Endodermal cell (in vitro differentiated cells): Measurements from ENCODE around the gene AKR1B1. TPM values are rescaled to one million over a fixed set of nuclear protein-coding genes. Genes with fewer than 3 reads are reported as not detected.

ENCODE experiments used
- DNase-seq: peaks from one replicate; pipeline ENCODE4 v3.0.0-alpha.2; 2017
- H3K27ac ChIP-seq: 2 replicates; pipeline ENCODE4 v1.5.1; 2013; ENCODE audit warnings: mild to moderate bottlenecking, low read depth, low read length, moderate library complexity
- H3K27me3 ChIP-seq: 2 replicates; pipeline ENCODE4 v1.6.1; 2013; ENCODE audit warnings: mild to moderate bottlenecking, low read length, moderate library complexity; ENCODE audit not compliant: insufficient read depth, control insufficient read depth, poor library complexity, severe bottlenecking
- H3K36me3 ChIP-seq: 2 replicates; pipeline ENCODE4 v1.7.0; 2013; ENCODE audit warnings: mild to moderate bottlenecking, low read length, moderate library complexity; ENCODE audit not compliant: control insufficient read depth, insufficient read depth
- H3K4me1 ChIP-seq: one replicate; pipeline ENCODE4 v1.7.0; 2013; ENCODE audit warnings: low read length; ENCODE audit not compliant: control insufficient read depth, insufficient read depth
- H3K4me3 ChIP-seq: 2 replicates; pipeline ENCODE4 v1.5.1; 2013; ENCODE audit warnings: mild to moderate bottlenecking, low read length, moderate library complexity
- H3K9ac ChIP-seq: 2 replicates; pipeline ENCODE4 v1.6.1; 2013; ENCODE audit warnings: mild to moderate bottlenecking, low read length, moderate library complexity; ENCODE audit not compliant: poor library complexity, severe bottlenecking; ENCODE audit errors: extremely low read depth
- H3K9me3 ChIP-seq: 2 replicates; pipeline ENCODE4 v1.6.1; 2013; ENCODE audit warnings: mild to moderate bottlenecking, low read length, moderate library complexity; ENCODE audit not compliant: control insufficient read depth
- H3K27ac Mint-ChIP-seq: 2 replicates; pipeline ENCODE4 v1.8.0; 2020; ENCODE audit warnings: mixed read lengths
- H3K27me3 Mint-ChIP-seq: 2 replicates; pipeline ENCODE4 v1.8.0; 2021; ENCODE audit warnings: mild to moderate bottlenecking, mixed read lengths; ENCODE audit not compliant: insufficient read depth
- H3K36me3 Mint-ChIP-seq: 2 replicates; pipeline ENCODE4 v1.8.0; 2020; ENCODE audit warnings: low read depth, mixed read lengths
- H3K4me1 Mint-ChIP-seq: 2 replicates; pipeline ENCODE4 v1.8.0; 2020; ENCODE audit warnings: mixed read lengths
- H3K4me3 Mint-ChIP-seq: 2 replicates; pipeline ENCODE4 v1.8.0; 2020; ENCODE audit warnings: mild to moderate bottlenecking, moderate library complexity, mixed read lengths
- H3K9me3 Mint-ChIP-seq: 2 replicates; pipeline ENCODE4 v1.8.0; 2020; ENCODE audit warnings: mild to moderate bottlenecking, mixed read lengths
- WGBS, 2 experiments: methylation state at CpG; one replicate each; pipeline versions ENCODE4 v1.1.5 to v1.1.7; 2013; ENCODE audit warnings: missing lambda C conversion rate in 2 of 2, mixed read lengths in 1 of 2; ENCODE audit not compliant: insufficient coverage in 1 of 2, insufficient read length in 1 of 2; 5-methylcytosine and 5-hydroxymethylcytosine counted together
- total RNA-seq, 2 donors: library from RNA; stranded (reverse); fragmentation: NEBNext Ultra II Directional in 1 of 2; extraction: Animal tissue kit (Norgen Biotek cat#: 25700) in 1 of 2; gene quantifications; 2 replicates in 1 of 2; 3 replicates in 1 of 2; pipeline ENCODE4 v1.2.1, GENCODE V29; 2021
- TF ChIP-seq, protein P1 (sequence below): fragments of 200-600 bp; sonication (generic); conservative IDR thresholded peaks from 2 replicates; pipeline ENCODE4 v1.5.0; 2021; ENCODE audit warnings: antibody characterized with exemption, mild to moderate bottlenecking

The AKR1B1 gene
- total RNA-seq, 2 donors from 2014 or later = 152 to 216 TPM

DNA sequence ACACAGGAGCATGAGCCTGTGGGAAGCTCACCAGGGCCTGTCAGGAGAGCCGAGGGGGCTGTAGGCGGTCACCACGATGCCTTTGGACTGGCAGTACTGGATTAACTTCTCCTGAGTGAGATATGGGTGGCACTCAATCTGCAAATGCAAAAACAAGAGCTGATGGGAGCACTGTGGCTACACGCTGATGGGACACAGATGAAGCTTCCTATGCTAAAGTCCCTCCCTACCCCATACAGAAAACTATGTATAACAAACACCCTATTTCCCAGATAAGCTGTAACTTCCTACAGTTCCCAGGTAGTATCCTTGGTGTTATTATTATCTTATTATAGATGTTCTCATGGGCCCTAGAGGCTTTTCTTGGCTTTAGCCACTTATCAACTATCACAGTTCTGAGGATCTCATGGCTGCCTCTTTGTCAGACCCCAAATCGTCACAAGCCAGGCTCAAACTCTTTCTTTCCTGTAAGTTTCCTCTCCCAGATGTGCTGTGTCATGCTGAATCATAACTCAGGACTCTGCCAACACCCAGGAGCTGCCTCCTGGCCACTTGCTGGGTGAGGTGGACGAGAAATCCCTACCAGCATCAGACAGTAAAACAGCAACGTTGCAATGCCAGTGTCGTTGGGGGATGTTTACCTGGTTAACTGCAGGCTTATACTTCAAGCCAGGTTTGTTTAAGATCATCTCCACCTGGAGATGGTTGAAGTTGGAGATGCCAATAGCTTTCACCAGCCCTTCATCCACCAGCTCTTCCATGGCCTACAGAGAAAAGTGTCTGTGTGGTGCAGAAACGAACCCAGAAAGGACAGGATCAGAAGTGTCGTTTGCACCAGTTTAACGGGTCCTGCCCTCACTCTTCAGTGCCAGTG, 10.3 kb downstream of the AKR1B1 start:
- 91 to 92% methylated on average over 11 of the region's 11 CpGs for WGBS, 2 experiments
- H3K4me3 ChIP-seq = no peak overlapping the region
- H3K4me3 Mint-ChIP-seq = no peak overlapping the region
- peaks cover 80% of the 10 kb centered on the region for H3K36me3 Mint-ChIP-seq
- no peaks in the 10 kb centered on the region for H3K9me3 Mint-ChIP-seq
- H3K9ac ChIP-seq = no peak overlapping the region
- H3K27me3 Mint-ChIP-seq = no peaks in the 10 kb centered on the region
- TF ChIP-seq, protein P1, sequence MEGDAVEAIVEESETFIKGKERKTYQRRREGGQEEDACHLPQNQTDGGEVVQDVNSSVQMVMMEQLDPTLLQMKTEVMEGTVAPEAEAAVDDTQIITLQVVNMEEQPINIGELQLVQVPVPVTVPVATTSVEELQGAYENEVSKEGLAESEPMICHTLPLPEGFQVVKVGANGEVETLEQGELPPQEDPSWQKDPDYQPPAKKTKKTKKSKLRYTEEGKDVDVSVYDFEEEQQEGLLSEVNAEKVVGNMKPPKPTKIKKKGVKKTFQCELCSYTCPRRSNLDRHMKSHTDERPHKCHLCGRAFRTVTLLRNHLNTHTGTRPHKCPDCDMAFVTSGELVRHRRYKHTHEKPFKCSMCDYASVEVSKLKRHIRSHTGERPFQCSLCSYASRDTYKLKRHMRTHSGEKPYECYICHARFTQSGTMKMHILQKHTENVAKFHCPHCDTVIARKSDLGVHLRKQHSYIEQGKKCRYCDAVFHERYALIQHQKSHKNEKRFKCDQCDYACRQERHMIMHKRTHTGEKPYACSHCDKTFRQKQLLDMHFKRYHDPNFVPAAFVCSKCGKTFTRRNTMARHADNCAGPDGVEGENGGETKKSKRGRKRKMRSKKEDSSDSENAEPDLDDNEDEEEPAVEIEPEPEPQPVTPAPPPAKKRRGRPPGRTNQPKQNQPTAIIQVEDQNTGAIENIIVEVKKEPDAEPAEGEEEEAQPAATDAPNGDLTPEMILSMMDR = no peak
- no peaks in the 10 kb centered on the region for H3K9me3 ChIP-seq
- H3K27ac Mint-ChIP-seq = no peak overlapping the region
- H3K4me1 Mint-ChIP-seq = peaks cover 15% of the 10 kb centered on the region
- H3K4me1 ChIP-seq = no peaks in the 10 kb centered on the region
- DNase-seq = no peak
- H3K27ac ChIP-seq = no peak overlapping the region
- H3K27me3 ChIP-seq = no peaks in the 10 kb centered on the region
- H3K36me3 ChIP-seq = peaks cover 94% of the 10 kb centered on the region

DNA sequence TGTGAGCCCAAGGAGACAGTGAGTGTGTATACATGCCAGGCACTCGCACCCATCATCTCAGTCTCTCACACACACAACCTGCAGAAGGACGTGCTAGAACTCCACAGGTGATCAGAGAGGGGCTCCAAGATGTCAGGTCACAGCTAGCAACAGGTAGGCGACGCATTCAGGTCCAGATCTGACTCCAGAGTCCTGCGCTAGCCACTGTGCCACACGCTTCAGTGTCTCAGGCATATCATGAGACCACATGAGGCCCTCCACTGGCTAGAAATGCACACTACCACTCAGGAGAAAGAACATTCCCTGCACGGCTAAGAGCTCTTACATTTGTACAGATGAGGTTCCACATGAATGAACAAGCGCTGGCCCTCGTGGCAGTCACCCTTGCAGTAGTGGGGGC, 11.5 kb downstream of the AKR1B1 start:
- no peak overlapping the region for H3K27ac ChIP-seq

DNA sequence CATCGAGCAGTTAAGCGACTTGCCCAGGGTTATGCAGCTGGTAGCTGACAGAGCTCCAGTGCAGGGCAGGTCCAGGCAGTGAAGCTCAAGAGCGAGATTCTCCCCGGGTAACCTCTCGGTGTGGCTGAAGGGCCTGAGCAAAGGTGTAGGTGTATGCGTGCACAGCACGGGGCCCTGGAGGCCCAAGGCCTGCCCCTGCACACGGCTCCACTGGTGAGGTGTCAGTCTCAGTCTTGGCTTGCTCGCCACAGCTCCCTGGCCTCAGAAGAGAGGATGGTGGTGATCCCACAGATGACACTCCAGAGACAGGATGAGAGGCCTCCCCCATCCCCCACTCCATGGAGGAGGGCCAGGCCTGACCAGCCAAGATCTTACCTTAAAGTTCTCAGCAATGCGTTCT, 12.0 kb downstream of the AKR1B1 start:
- DNase-seq = no peak
- 93 to 95% methylated on average over 9 to 10 of the region's 10 CpGs for WGBS, 2 experiments
- H3K36me3 ChIP-seq = peaks cover 96% of the 10 kb centered on the region

More for the DNA sequence above, 11.5 kb downstream of the AKR1B1 start:
- Mint-ChIP-seq H3K27me3 (no peaks in the 10 kb centered on the region), H3K27ac (no peak overlapping the region), H3K9me3 (no peaks in the 10 kb centered on the region), H3K4me3 (no peak overlapping the region), H3K36me3 (peaks cover 90% of the 10 kb centered on the region), H3K4me1 (peaks cover 4% of the 10 kb centered on the region)
- H3K4me1 ChIP-seq = no peaks in the 10 kb centered on the region
- DNase-seq = no peak
- no peaks in the 10 kb centered on the region for H3K9me3 ChIP-seq
- no peaks in the 10 kb centered on the region for H3K27me3 ChIP-seq
- H3K9ac ChIP-seq = no peak overlapping the region
- TF ChIP-seq, protein P1 = no peak
- H3K4me3 ChIP-seq = no peak overlapping the region
- peaks cover 95% of the 10 kb centered on the region for H3K36me3 ChIP-seq
- 87 to 94% methylated on average over 9 of the region's 9 CpGs for WGBS, 2 experiments

More for the DNA sequence above, 12.0 kb downstream of the AKR1B1 start:
- Histone ChIP-seq H3K9me3 (no peaks in the 10 kb centered on the region), H3K4me3 (no peak overlapping the region), H3K4me1 (no peaks in the 10 kb centered on the region), H3K9ac (no peak overlapping the region), H3K27ac (no peak overlapping the region), H3K27me3 (no peaks in the 10 kb centered on the region)
- no peak overlapping the region for H3K27ac Mint-ChIP-seq
- H3K4me1 Mint-ChIP-seq = no peaks in the 10 kb centered on the region
- no peaks in the 10 kb centered on the region for H3K9me3 Mint-ChIP-seq
- H3K4me3 Mint-ChIP-seq = no peak overlapping the region
- H3K27me3 Mint-ChIP-seq = no peaks in the 10 kb centered on the region
- TF ChIP-seq, protein P1 = no peak
- H3K36me3 Mint-ChIP-seq = peaks cover 89% of the 10 kb centered on the region
